Measurements from ENCODE around the gene HDAC6. TPM values are rescaled to one million over a fixed set of nuclear protein-coding genes. Genes with fewer than 3 reads are reported as not detected.

The HDAC6 gene
- total and polyA plus RNA-seq, 11 donors = 27.7 to 48.6 (median 36.9) TPM

GRCh38 chrX:48782216-48782615, 19.7 kb upstream of the HDAC6 start:
- intact Hi-C loops (cut with DNase I) = no loop called here
- no peaks in the 10 kb centered on the region for H3K4me1 ChIP-seq
- 67 to 93% (median 75%) methylated on average over 2 of the region's 2 CpGs for WGBS, 4 donors
- H3K4me3 ChIP-seq = no peak overlapping the region
- H3K9me3 ChIP-seq = no peaks in the 10 kb centered on the region
- ATAC-seq (no peak), DNase-seq (no peak)
- TF ChIP-seq CTCF (IDR thresholded peaks at IDR 0.05) (no peak), POLR2A (IDR thresholded peaks at IDR 0.05) (no peak)
- H3K36me3 ChIP-seq = no peaks in the 10 kb centered on the region
- peaks cover 0 to 46% (median 0%) of the 10 kb centered on the region in 9 donors for H3K27me3 ChIP-seq
- H3K27ac ChIP-seq = no peak overlapping the region

- Histone ChIP-seq H3K27me3 (peaks cover 0 to 49% (median 0%) of the 10 kb centered on the region in 9 donors), H3K36me3 (no peaks in the 10 kb centered on the region), H3K4me1 (no peaks in the 10 kb centered on the region), H3K9me3 (no peaks in the 10 kb centered on the region), H3K27ac (no peak overlapping the region), H3K4me3 (no peak overlapping the region)
- DNase-seq = no peak
- intact Hi-C loops (cut with DNase I) = no loop called here
- TF ChIP-seq POLR2A (IDR thresholded peaks at IDR 0.05) (no peak), CTCF (IDR thresholded peaks at IDR 0.05) (no peak)
- ATAC-seq = no peak
- WGBS, 4 donors = 47 to 70% (median 58%) methylated on average over 11 to 13 of the region's 13 CpGs
These were observed 19.1 kb upstream of the HDAC6 start for GRCh38 chrX:48782795-48783194.

GRCh38 chrX:48784726-48785125, 17.1 kb upstream of the HDAC6 start:
- no peaks in the 10 kb centered on the region for H3K36me3 ChIP-seq
- no peak overlapping the region for H3K27ac ChIP-seq
- no peak for ATAC-seq
- H3K4me3 ChIP-seq = no peak overlapping the region
- 53 to 67% (median 63%) methylated on average over 3 of the region's 3 CpGs for WGBS, 4 donors
- no peaks in the 10 kb centered on the region for H3K9me3 ChIP-seq
- no peak for DNase-seq
- H3K4me1 ChIP-seq = no peaks in the 10 kb centered on the region
- H3K27me3 ChIP-seq = peaks cover 0 to 44% (median 0%) of the 10 kb centered on the region in 9 donors
- no peak for TF ChIP-seq POLR2A (IDR thresholded peaks at IDR 0.05)
- TF ChIP-seq CTCF (IDR thresholded peaks at IDR 0.05) = no peak
- intact Hi-C loops (cut with DNase I) = no loop called here

- intact Hi-C loops (cut with DNase I) = no loop called here
- TF ChIP-seq CTCF (IDR thresholded peaks at IDR 0.05) (no peak), POLR2A (IDR thresholded peaks at IDR 0.05) (no peak)
- WGBS, 4 donors = 73 to 92% (median 80%) methylated on average over 1 of the region's 1 CpG
These were observed 16.7 kb upstream of the HDAC6 start for GRCh38 chrX:48785186-48785539.

More at GRCh38 chrX:48785186-48785539, 16.7 kb upstream of the HDAC6 start:
- ATAC-seq = no peak
- Histone ChIP-seq H3K27me3 (peaks cover 0 to 40% (median 0%) of the 10 kb centered on the region in 9 donors), H3K27ac (no peak overlapping the region), H3K36me3 (no peaks in the 10 kb centered on the region), H3K4me3 (no peak overlapping the region), H3K9me3 (no peaks in the 10 kb centered on the region), H3K4me1 (no peaks in the 10 kb centered on the region)
- no peak for DNase-seq

All from heart left ventricle (tissue), 16 donors.